ENCODE data around the gene MAP4K1.
"Not testable (repeated sequence)": the region's sequence is repeated elsewhere in the genome, so short reads cannot be mapped to it uniquely, and the experiment has no call there.

Gene MAP4K1

DNA sequence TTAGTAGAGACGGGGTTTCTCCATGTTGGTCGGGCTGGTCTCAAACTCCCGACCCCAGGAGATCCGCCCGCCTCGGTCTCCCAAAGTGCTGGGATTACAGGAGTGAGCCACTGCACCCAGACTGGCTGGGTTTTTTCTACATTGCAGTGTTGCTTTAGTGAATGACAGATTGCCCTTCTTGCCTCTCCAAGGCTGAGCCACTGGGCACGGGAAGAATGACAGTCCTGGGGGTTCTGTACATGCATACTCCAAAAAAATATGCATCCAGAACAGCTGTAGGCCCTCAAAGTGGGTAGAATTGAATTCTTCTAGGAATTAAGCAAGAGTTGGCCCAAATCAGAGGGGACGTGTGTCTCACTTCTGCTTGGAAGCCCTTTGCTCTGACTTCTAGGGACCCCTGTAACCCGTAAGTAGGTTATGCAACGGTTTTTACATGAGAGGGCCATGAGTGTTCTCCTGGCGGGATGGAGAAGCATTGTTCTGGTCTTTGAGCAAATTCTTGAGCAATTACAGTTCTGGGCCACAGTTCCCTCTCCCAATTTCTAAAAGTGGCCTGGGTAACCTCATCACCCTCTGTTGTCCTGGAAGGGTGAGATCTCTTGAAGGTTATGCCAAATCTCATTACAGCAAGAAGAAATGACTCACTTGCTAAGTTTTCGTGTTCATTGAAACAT, 33.3 kb upstream of the MAP4K1 start:
- peak; percentile 70 for DNase-seq

DNA sequence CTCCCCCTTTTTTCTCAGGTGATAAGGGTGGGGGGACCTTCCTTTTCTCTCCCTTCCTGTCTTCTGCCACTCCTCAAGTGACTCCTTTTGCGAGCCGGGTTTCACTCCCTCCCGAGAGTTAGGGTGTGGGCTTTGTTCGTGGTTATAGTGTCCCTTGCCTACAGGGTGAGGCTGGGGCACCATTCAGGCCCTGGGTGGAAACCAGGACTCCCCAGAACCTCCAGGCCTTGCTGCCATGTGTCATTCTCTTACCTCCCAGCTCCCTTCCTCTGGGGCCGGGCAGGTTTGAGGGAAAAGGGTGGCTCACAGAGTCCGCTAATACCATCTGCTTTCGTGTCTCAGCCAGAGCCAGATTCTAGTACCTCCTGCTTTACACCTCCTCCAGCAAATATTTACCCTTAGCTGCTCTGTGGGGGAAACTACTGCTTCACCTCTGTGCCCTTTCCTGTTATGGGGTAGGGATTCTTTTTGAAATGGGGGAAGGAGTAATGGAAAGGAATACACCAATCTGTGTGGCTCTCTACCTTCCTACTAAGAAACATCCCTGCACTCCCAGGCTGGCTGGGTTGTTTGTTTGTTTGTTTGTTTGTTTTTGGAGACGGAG, 32.5 kb upstream of the MAP4K1 start:
- DNase-seq, result no peak

DNA sequence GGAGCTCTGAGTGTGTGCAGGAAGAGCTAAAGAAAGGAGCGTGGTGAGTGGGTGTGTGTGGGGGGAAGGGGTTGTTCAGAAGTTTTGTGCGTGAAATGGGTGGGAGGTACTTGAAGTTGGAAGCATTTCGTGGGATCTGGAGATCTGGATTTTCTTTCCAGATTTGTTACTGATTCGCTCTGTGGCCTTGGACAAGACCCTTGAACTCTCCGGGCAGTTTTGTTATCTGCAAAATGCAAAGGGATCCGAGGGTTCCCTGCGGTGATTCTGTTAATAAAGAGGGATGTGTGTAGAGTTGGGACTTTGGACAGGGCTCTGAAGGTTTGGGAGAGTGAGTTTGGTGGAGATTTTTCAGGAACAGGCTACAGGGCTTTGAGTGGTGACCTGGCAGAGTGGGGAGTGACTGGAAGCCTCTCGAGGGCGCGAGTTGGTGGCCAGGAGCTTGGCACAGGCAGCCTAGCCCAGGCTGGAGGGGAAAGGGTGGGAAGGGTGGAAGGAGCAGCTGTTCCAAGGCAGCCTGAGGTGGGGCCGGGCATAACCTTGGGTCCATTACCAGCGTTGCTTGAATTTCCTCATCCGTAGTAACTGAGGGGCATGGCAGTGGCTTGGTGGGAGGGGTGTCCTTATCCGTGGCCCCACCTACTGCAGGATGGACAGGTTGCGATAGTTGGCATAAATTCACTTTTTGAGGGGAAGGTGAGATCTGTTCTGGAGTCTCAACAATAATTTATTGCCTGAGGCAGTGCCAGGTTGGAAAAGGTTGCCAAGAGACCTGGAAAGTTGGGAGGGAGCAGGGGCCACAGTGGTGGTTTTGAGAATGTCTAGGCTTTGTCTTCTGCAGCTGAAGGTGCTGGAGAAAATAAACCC, 31.8 kb upstream of the MAP4K1 start:
- no peak for DNase-seq

DNA sequence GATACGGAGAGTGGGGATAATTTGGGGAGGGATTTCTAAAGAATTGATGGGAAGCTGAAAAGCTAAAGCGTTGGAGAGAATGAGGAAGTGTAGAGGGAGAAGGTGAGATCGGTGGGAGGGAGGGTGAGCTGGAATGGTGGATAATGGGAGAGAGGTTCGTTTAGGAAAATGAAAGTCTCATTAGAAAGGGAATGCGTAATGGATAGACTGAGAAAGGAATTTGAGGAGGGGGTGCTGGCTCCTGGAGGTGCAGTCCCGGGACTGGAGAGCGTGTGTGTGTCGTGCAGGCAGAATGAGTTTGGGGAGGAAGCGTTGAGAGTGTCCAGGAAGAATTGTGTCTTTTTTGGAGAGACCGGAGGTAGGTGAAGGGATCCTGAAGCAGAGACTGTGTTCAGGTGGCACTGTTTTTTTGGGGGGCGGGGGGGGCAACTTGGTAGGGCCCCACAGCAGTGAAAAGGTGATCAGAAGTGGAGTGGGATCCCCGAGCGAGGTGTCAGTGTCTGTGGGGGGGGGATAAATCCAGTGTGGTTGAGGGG, 31.1 kb upstream of the MAP4K1 start:
- no peak for DNase-seq

DNA sequence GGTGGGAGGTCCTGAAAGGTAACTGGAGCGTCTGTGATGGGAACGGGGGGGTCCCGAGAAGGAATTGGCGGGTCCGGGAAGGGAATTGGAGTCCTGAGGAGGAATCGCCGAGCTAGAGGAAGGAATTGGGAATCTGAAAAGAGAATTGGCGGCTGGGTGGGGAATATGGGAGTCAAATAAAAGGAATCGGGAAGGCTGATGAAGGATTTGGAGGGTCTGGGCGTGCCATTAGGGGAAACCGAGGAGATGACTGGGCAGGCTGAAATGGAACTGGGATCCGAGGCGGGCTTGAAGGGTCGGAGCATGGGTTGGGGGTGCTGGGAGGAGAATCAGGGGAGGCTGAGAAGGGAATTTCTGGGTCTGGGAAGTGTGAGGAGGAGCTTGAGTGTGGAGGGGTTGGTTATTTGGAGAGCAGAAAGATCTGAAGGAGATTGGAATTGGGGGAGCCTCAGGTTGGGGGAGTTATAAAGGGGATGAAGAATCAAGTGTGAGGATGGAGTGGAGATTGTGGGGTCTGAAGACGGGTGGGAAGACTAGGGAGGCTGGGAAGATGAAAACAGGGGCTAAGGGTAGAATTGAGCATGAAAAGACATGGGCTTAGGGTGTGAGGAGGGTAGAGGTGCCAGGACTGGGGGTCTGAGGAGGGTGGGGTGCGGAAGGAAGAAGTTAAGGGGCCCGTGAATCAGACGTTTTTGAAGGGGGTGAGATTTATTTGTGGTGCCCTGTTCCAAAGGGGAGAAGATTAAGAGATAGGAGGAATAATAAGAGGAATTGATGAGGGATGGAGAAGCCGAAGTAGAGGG, 30.4 kb upstream of the MAP4K1 start:
- DNase-seq, result no peak

DNA sequence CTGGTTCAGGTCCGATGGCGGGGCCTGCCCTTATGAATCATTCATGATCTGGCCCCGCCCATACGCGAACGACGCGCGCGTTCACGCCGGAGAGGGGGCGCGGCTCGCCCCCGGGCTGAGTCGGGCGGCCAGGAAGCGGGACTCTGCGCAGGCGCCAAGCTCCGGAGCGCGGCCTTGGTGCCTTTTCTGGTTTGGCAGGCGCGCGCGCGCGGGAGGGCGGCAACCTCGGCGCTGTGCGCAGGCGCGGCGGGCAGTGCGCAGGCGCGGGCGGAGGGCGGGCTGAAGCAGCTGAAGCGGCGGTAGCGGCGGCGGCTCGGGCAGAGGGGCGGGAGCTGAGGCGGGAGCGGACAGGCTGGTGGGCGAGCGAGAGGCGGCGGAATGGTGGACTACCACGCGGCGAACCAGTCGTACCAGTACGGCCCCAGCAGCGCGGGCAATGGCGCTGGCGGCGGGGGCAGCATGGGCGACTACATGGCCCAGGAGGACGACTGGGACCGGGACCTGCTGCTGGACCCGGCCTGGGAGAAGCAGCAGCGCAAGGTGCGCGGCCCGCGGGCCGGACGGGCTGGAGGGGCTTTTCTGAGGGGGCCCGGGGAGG, 29.7 kb upstream of the MAP4K1 start, which contains the start of gene ACTN4:
ACTN4 (plus strand) TSS at position 282 of the 598 bp plus-strand sequence; CDS start at position 379, 97 bp downstream.
- peak; percentile 100 for DNase-seq

DNA sequence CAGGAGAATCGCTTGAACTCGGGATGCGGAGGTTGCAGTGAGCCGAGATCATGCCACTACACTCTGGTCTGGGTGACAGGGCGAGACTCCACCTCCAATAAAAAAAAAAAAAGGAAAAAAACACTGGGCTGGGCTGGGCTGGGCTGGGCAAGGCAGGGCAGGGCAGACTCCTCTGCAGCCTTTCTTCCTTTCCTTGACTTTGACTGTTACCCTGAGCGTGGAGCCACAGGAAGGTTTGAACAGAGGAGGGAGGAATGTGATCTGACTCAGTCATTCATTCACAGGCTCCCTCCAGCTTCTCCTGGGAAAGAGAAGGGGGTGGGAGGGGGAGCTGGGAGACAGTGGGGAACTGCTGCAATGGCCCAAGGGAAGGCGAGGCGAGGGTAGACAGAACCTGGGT, 27.0 kb upstream of the MAP4K1 start:
- DNase-seq, result no peak

DNA sequence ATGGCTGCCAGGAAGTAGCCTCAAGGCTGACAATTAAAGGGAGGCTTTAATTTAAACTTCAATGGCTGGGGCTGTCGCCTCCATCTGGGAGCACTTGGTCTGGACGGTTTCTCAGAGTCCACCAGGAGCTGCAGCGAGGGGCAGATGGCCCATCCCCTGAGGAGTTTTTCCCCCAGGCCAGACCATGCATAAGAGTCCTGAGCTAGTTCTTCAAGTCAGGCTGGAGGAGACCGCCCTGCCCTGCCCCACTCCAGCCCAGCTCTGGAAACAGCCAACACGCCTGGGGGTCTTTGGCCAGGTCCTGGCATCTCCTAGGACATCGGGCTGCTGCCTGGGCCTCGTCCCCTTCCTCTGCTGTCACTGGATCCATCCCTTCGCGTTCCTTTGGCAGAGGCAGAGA, 24.4 kb upstream of the MAP4K1 start:
- DNase-seq, result no peak

DNA sequence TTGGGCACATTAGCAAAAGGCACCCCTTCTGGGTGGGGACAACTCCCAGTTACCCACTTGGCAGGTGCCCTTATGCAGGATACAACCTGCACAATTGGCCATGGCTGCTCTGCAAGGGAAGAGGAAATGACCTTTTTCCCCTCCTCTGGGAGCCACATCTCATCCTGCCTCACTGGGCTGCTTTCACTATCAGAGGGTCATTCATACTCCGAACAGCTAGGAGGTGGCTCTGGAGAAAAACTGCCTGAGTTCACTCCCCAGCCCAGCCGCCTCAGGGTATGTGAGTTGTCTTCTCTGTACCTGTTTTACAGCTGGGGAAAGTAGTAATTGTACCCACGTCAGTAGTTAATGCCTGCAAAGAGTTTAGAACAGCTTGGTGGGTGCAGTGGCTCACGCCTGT, 22.6 kb upstream of the MAP4K1 start:
- DNase-seq, result no peak

DNA sequence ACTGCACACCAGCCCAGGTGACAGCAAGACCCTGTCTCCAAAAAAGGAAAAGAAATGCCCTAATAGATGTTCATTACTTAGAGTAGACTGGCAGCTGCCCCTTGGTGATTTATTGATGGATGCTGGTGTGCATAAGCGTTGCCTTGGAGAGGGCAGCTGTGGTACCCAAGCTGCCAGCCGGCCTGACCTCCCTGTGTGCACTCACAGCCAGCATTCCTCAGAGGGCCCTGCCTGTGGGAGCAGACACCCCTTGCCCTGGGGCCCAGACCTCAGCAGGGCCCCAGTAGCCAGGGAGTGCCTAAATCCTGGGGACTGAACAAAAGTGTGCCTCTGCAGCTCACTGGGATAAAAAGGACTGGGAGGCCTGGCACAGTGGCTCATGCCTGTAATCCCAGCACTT, 21.9 kb upstream of the MAP4K1 start:
- DNase-seq, result no peak

DNA sequence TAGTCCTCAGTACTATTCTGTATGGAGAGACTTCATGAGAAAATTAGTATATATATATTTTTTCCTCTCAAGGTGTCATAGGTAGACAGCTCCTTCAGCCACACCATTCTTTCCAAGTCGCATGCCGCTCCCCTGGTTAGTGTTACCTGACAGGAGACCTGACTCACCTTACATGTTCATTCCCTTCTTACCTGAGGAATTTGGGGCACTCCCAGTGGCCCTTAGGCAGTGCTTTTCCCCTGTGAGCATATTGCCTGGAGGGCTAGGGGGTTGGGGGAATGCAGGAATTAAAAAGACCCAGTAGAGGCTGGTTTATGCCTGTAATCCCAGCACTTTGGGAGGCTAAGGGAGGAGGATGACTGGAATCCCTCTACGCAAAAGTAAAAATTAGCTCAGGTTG, 20.7 kb upstream of the MAP4K1 start:
- no peak for DNase-seq

DNA sequence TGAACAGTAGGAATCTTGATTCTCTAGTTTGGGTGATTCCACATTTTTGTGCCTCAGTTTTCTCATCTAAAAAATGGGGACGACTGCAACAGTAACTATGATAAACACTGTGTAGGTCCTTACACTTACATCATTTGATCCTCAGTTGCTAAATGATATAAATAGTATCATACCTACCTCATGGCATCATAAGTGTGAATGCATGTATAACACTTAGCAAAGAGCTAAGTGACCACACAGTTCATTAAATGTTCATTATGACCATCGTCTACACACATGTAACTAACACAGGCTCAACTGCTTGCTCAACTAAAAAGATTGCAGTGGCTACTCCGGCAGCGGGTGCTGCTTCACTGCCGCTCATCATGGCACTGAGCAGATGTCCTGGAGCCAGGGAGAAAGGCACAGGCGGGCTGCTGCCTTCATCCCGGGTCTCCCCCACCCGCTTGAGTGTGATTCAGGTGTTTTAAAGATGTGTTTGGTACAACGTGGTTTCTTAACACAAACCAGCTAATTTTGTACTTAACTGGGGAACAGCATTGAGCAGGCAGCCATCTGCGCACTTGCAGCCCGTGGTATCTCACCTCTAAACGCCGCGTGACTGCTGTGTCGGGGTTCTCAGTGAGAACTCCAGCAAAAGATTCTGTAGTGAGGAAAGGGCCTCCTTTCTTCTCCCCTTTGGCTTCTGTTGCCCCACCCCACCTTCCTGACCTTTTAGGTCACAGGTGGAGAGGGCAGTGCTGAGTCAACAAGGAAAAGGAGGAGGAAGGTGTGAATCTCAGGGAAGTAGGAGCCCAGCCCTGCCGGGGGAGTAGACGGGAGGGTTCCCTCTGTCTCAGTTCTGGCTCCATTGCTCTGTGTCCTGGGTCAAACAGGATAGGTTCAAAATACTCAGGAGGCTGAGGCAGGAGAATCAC, 18.0 kb upstream of the MAP4K1 start:
- no peak for DNase-seq

DNA sequence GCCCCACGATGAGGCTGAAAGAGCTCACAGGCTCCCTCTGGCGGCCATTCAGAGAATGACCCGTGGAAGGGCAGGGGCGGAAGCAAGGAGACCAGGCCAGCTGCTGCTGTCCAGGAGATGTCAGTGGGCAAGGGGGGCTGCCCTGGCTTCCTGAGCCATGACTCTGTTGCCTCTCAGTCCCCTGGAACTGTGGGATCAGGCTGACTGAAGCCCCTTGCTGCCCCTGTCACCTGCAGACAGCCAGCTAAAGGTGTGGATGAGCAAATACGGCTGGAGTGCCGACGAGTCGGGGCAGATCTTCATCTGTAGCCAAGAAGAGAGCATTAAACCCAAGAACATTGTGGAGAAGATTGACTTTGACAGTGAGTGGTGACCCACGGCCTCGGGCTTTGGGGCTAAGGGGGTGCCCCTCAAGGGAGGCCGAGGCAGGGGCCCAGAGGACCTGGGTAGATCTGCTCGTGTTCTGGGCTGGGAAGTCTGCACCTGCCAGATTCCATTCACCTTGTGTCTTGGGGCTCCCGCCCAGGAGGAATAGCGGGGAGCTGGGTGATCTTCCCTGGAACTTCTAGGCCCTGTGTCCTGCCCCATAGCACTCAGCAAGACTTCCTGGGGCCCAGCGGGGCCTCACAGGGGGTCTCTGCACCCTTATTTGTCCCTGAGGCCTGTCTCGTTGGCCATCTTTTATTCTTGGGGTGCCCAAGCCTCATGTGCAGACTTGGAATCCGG, 17.2 kb upstream of the MAP4K1 start:
- peak; percentile 81 for DNase-seq

DNA sequence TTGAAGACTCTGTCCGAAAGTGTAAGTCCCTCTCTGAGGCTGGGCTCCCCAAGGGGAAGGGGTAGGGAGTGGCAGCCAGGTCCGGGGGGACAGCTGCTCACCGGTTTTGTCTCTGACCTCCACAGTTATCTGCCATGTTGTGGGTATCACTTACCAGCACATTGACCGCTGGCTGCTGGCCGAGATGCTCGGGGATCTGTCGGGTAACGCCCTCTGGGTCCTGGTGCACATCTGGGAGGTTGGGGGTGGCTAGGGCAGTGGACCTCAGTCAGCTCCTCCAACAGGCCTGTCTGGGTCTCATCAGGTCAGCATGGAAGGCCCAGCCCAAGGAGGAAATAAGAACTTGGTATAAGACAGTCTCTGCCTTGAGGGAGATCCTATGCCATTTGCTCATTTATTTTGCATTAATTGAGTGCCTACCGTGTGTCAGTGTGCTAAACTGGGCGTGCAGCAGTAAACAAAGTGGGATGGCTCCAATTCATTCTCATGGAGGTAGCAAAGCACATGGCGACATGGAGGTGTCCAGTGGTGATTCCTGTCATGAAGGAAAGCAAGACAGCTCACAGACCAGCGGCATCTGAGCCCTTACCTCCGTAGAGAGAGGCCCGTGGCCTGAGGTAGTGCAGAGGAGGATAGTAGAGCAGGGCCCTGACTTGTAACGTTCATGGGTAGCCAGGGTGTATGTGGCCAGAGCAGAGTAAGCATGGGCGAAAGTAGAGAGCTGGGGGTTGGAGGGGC, 14.9 kb upstream of the MAP4K1 start:
- DNase-seq, result no peak

DNA sequence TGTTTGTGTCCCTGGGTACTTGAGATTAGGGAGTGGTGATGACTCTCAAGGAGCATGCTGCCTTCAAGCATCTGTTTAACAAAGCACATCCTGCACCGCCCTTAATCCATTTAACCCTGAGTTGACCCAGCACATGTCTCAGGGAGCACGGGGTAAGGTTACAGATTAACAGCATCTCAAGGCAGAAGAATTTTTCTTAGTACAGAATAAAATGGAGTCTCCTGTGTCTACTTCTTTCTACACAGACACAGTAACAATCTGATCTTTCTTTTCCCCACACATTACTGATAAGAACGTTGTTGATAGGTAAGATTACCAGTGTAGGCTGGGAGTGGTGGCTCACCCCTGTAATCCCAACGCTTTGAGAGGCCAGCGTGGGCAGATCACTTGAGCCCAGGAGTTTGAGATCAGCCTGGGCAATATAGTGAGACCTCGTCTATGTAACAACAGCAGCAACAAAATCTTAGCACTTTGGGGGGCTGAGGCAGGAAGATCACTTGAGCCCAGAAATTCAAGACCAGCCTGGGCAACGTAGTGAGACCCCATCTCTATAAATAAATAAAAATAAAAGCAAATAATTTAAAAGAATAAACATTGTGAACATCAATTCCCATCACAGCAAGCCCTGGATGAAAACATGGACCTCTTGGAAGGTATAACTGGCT, 14.2 kb upstream of the MAP4K1 start:
- not testable (repeated sequence) for DNase-seq

DNA sequence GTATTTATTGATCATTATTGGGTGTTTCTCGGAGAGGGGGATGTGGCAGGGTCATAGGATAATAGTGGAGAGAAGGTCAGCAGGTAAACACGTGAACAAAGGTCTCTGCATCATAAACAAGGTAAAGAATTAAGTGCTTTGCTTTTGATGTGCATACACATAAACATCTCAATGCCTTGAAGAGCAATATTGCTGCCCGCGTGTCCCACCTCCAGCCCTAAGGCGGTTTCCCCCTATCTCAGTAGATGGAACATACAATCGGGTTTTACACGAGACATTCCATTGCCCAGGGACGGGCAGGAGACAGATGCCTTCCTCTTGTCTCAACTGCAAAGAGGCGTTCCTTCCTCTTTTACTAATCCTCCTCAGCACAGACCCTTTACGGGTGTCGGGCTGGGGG, 13.5 kb upstream of the MAP4K1 start:
- DNase-seq, result not testable (repeated sequence)

DNA sequence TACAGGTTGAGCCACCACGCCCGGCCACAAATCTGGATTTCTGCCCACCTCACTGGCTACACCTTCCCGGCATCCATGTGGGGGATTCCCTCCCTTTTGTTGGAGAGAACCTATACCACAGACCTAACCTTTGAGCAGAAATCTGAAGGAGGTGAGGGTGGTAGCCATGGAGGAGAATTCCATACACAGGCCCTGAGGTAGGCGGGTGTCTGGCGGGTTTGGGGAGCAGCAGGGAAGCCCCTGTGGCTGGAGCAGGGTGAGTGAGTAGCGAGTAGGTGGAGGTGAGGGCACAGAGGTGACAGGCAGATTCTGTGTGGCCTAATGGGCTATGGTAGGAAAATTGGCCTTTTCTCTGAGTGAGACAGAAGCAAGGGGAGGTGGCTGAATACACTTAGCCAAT, 11.8 kb upstream of the MAP4K1 start:
- DNase-seq, result no peak

DNA sequence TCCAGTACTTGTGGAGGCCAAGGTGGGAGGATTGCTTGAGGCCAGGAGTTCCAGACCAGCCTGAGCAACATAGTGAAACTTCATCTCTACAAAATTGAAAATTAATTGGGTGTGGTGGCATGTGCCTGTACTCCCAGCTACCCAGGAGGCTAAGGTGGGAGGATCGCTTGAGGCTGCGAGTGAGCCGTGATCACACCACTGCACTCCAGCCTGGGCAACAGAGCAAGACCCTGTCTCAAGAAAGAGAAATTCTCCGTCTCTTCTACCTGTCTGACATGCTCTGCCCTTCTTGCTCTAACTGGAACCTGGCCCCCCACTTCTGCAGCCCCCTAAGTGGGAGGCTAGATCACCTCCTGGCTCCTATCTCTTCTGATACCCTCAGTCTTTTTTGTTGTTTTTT, 8.6 kb upstream of the MAP4K1 start:
- DNase-seq, result no peak

DNA sequence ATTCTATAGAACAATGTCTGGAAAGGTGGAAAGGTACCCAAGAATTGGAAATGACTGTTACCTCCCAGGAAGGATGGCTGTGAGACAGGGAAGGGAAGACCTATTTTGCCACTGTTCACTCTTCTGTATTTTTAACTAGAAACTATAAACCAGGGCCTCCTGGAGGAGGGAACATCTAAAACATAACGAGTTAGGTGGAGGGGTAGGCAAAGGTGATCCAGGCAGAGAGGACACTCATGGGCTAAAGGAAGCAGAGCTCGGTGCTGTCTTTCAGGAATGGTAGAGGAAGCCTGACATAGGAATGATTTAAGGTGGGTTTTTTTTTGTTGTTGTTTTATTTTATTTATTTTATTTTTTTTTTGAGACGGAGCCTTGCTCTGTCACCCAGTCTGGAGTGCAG, 7.1 kb upstream of the MAP4K1 start:
- DNase-seq, result no peak
